HUES64 (cell line): ENCODE results near the gene NFATC4.

Source experiments
- H3K27ac ChIP-seq: 2 replicates; pipeline ENCODE4 v1.7.0; 2013; ENCODE audit warnings: low read depth, low read length, inconsistent platforms
- H3K27me3 ChIP-seq: 2 replicates; pipeline ENCODE4 v1.6.1; 2013; ENCODE audit warnings: mild to moderate bottlenecking, low read length; ENCODE audit not compliant: insufficient read depth
- H3K36me3 ChIP-seq: 2 replicates; pipeline ENCODE4 v1.6.1; 2013; ENCODE audit warnings: mild to moderate bottlenecking, low read length; ENCODE audit not compliant: insufficient read depth
- H3K4me1 ChIP-seq: 2 replicates; pipeline ENCODE4 v1.6.1; 2013; ENCODE audit warnings: mild to moderate bottlenecking, low read length, moderate library complexity; ENCODE audit not compliant: insufficient read depth
- H3K4me3 ChIP-seq: 2 replicates; pipeline ENCODE4 v1.5.1; 2013; ENCODE audit warnings: mild to moderate bottlenecking, low read length, moderate library complexity
- H3K9ac ChIP-seq: 2 replicates; pipeline ENCODE4 v1.6.1; 2013; ENCODE audit warnings: mild to moderate bottlenecking, low read depth, low read length
- H3K9me3 ChIP-seq: 2 replicates; pipeline ENCODE4 v1.6.1; 2013; ENCODE audit warnings: low read depth, low read length; ENCODE audit not compliant: insufficient read depth
- WGBS: fragments of 150-250, 120-280 bp; methylation state at CpG from one replicate; pipeline ENCODE4 v1.1.7; 2013; ENCODE audit warnings: missing lambda C conversion rate; 5-methylcytosine and 5-hydroxymethylcytosine counted together

NFATC4 gene

GRCh38 chr14:24330973-24331674, 36.9 kb upstream of the NFATC4 start:
- Histone ChIP-seq H3K4me1 (no peaks in the 10 kb centered on the region), H3K9me3 (no peaks in the 10 kb centered on the region), H3K36me3 (no peaks in the 10 kb centered on the region), H3K4me3 (no peak overlapping the region), H3K27me3 (peaks cover 80% of the 10 kb centered on the region), H3K27ac (no peak overlapping the region), H3K9ac (no peak overlapping the region)
- 86% methylated on average over 10 of the region's 10 CpGs for WGBS

GRCh38 chr14:24331731-24332267, 36.2 kb upstream of the NFATC4 start:
- Histone ChIP-seq H3K4me1 (no peaks in the 10 kb centered on the region), H3K27ac (no peak overlapping the region), H3K4me3 (peak overlapping the region; percentile 49; the same call in 1 of the 2 replicates), H3K36me3 (no peaks in the 10 kb centered on the region), H3K9ac (no peak overlapping the region), H3K9me3 (no peaks in the 10 kb centered on the region), H3K27me3 (peaks cover 87% of the 10 kb centered on the region)
- WGBS = 70% methylated on average over 26 of the region's 26 CpGs

GRCh38 chr14:24332268-24332993, 35.6 kb upstream of the NFATC4 start:
- H3K9me3 ChIP-seq = no peaks in the 10 kb centered on the region
- no peak overlapping the region for H3K27ac ChIP-seq
- H3K27me3 ChIP-seq = peaks cover 88% of the 10 kb centered on the region
- H3K4me1 ChIP-seq = no peaks in the 10 kb centered on the region
- 3% methylated on average over 56 of the region's 56 CpGs for WGBS
- H3K9ac ChIP-seq = no peak overlapping the region; the same call in 1 of the 2 replicates
- no peaks in the 10 kb centered on the region for H3K36me3 ChIP-seq
- peak overlapping the region; percentile 49 for H3K4me3 ChIP-seq

- no peak within 1 kb of the TSS for H3K27ac ChIP-seq
- under 1% methylated on average over 63 of the region's 65 CpGs for WGBS
- H3K9me3 ChIP-seq = no peaks in the 10 kb centered on the region
- H3K27me3 ChIP-seq = peaks cover 100% of the 10 kb centered on the region
- no peaks in the 10 kb centered on the region for H3K4me1 ChIP-seq
- no peaks in the 10 kb centered on the region for H3K36me3 ChIP-seq
- peak within 1 kb of the TSS; percentile 69 for H3K4me3 ChIP-seq
- peak within 1 kb of the TSS; percentile 55; the same call in 1 of the 2 replicates for H3K9ac ChIP-seq
These were observed 33.3 kb upstream of the NFATC4 start, which contains the start of gene ADCY4 for GRCh38 chr14:24334431-24335291. ADCY4 (minus strand) TSS chr14:24335071; CDS start chr14:24334652, 419 bp downstream.

- WGBS = 54% methylated on average over 9 of the region's 12 CpGs
- H3K27me3 ChIP-seq = peaks cover 100% of the 10 kb centered on the region
- no peak overlapping the region for H3K9ac ChIP-seq
- H3K4me1 ChIP-seq = no peaks in the 10 kb centered on the region
- H3K27ac ChIP-seq = no peak overlapping the region
- no peaks in the 10 kb centered on the region for H3K36me3 ChIP-seq
- H3K4me3 ChIP-seq = peak overlapping the region; percentile 69; the same call in 1 of the 2 replicates
- no peaks in the 10 kb centered on the region for H3K9me3 ChIP-seq
These were observed 32.4 kb upstream of the NFATC4 start for GRCh38 chr14:24335461-24336171.

GRCh38 chr14:24337144-24337823, 30.7 kb upstream of the NFATC4 start:
- Histone ChIP-seq H3K36me3 (no peaks in the 10 kb centered on the region), H3K27me3 (peaks cover 97% of the 10 kb centered on the region), H3K4me3 (no peak overlapping the region), H3K4me1 (no peaks in the 10 kb centered on the region), H3K9me3 (no peaks in the 10 kb centered on the region), H3K9ac (no peak overlapping the region), H3K27ac (no peak overlapping the region)
- 83% methylated on average over 7 of the region's 7 CpGs for WGBS

GRCh38 chr14:24337824-24338175, 30.2 kb upstream of the NFATC4 start:
- Histone ChIP-seq H3K27ac (no peak overlapping the region), H3K4me3 (no peak overlapping the region), H3K27me3 (peaks cover 97% of the 10 kb centered on the region), H3K9ac (no peak overlapping the region), H3K4me1 (no peaks in the 10 kb centered on the region), H3K36me3 (no peaks in the 10 kb centered on the region), H3K9me3 (no peaks in the 10 kb centered on the region)
- 90% methylated on average over 8 of the region's 8 CpGs for WGBS

GRCh38 chr14:24338843-24339242, 29.1 kb upstream of the NFATC4 start:
- no peaks in the 10 kb centered on the region for H3K9me3 ChIP-seq
- H3K27me3 ChIP-seq = peaks cover 95% of the 10 kb centered on the region
- no peaks in the 10 kb centered on the region for H3K4me1 ChIP-seq
- H3K27ac ChIP-seq = no peak overlapping the region
- peak overlapping the region; percentile 66 for H3K4me3 ChIP-seq
- 71% methylated on average over 14 of the region's 14 CpGs for WGBS
- no peaks in the 10 kb centered on the region for H3K36me3 ChIP-seq
- no peak overlapping the region for H3K9ac ChIP-seq

- Histone ChIP-seq H3K27me3 (peaks cover 92% of the 10 kb centered on the region), H3K9me3 (no peaks in the 10 kb centered on the region), H3K9ac (no peak within 1 kb of the TSS; the same call in 1 of the 2 replicates), H3K27ac (no peak within 1 kb of the TSS), H3K36me3 (no peaks in the 10 kb centered on the region), H3K4me3 (peak within 1 kb of the TSS; percentile 66), H3K4me1 (no peaks in the 10 kb centered on the region)
- 4% methylated on average over 46 of the region's 51 CpGs for WGBS
These were observed 28.5 kb upstream of the NFATC4 start, which contains the start of gene RIPK3 for GRCh38 chr14:24339284-24340151. RIPK3 (minus strand) TSS chr14:24339991; CDS start chr14:24339826, 165 bp downstream.
